A172 (cell line): Measurements from ENCODE around the gene NSRP1. TPM values are rescaled to one million over a fixed set of nuclear protein-coding genes. Genes with fewer than 3 reads are reported as not detected.

Experiments used
- DNase-seq: peaks from one replicate; pipeline ENCODE4 v3.0.0-alpha.2; 2015; ENCODE audit warnings: low spot score
- total RNA-seq: library from RNA; depleted of rRNA; stranded (reverse); fragments of >200 nt; shearing (Covaris generic); gene quantifications from 2 replicates; pipeline ENCODE4 v1.2.3, GENCODE V29; 2014

The NSRP1 gene
- total RNA-seq, 1 experiment from 2014 or later, result 16.6 TPM

- DNase-seq, result no peak
Observed at GRCh38 chr17:30124273-30124796, 7.7 kb downstream of the NSRP1 start.

GRCh38 chr17:30130121-30130520, 13.5 kb downstream of the NSRP1 start:
- DNase-seq, result no peak

- DNase-seq, result no peak
Observed at GRCh38 chr17:30132615-30133014, 16.0 kb downstream of the NSRP1 start.

GRCh38 chr17:30133197-30133596, 16.6 kb downstream of the NSRP1 start:
- no peak for DNase-seq

- no peak for DNase-seq
Observed at GRCh38 chr17:30134551-30134950, 17.9 kb downstream of the NSRP1 start.

- no peak for DNase-seq
Observed at GRCh38 chr17:30137158-30137557, 20.5 kb downstream of the NSRP1 start.

GRCh38 chr17:30147860-30148259, 31.2 kb downstream of the NSRP1 start:
- peak; percentile 18 for DNase-seq

GRCh38 chr17:30148376-30148775, 31.8 kb downstream of the NSRP1 start:
- no peak for DNase-seq

- DNase-seq, result no peak
Observed at GRCh38 chr17:30151471-30151870, 34.9 kb downstream of the NSRP1 start.

- no peak for DNase-seq
Observed at GRCh38 chr17:30153463-30153862, 36.8 kb downstream of the NSRP1 start.

GRCh38 chr17:30155389-30155788, 38.8 kb downstream of the NSRP1 start:
- DNase-seq, result no peak

GRCh38 chr17:30158896-30159625, 42.4 kb downstream of the NSRP1 start:
- no peak for DNase-seq

GRCh38 chr17:30160419-30161172, 44.0 kb downstream of the NSRP1 start:
- DNase-seq, result no peak

- no peak for DNase-seq
Observed at GRCh38 chr17:30161601-30162000, 45.0 kb downstream of the NSRP1 start.

- no peak for DNase-seq
Observed at GRCh38 chr17:30164531-30164930, 47.9 kb downstream of the NSRP1 start.

GRCh38 chr17:30165147-30165546, 48.5 kb downstream of the NSRP1 start:
- no peak for DNase-seq

- no peak for DNase-seq
Observed at GRCh38 chr17:30165960-30166359, 49.3 kb downstream of the NSRP1 start.

GRCh38 chr17:30170415-30170987, 53.9 kb downstream of the NSRP1 start:
- DNase-seq, result no peak

GRCh38 chr17:30172560-30172959, 55.9 kb downstream of the NSRP1 start:
- DNase-seq, result no peak

- no peak for DNase-seq
Observed at GRCh38 chr17:30173649-30174048, 57.0 kb downstream of the NSRP1 start.

GRCh38 chr17:30174556-30174955, 57.9 kb downstream of the NSRP1 start:
- no peak for DNase-seq

GRCh38 chr17:30176855-30177254, 60.2 kb downstream of the NSRP1 start:
- no peak for DNase-seq

GRCh38 chr17:30186761-30187160, 70.1 kb downstream of the NSRP1 start:
- DNase-seq, result no peak
